Stomach (tissue), 19 donors: Measurements from ENCODE around the gene NUFIP2. TPM values are rescaled to one million over a fixed set of nuclear protein-coding genes. Genes with fewer than 3 reads are reported as not detected.
"Not testable (repeated sequence)": the region's sequence is repeated elsewhere in the genome, so short reads cannot be mapped to it uniquely, and the experiment has no call there.

Experiments used
- DNase-seq, 2 donors: peaks; one replicate each; pipeline versions ENCODE4 v3.0.0 to v3.0.0-alpha.2; 2013 to 2019
- H3K27ac ChIP-seq, 5 donors: fragments of 200-600 bp in 4 of 5; sonication (generic) in 4 of 5; one replicate each; pipeline ENCODE4 v1.5.1; 2013 to 2019; ENCODE audit warnings: mild to moderate bottlenecking in 1 of 5, moderate library complexity in 1 of 5
- H3K27me3 ChIP-seq, 3 donors: fragments of 200-600 bp; sonication (generic); one replicate each; pipeline ENCODE4 v1.5.1; 2017 to 2019; ENCODE audit warnings: mixed run types in 1 of 3
- H3K36me3 ChIP-seq, 4 donors: fragments of 200-600 bp; sonication (generic); 1 replicate in 3 of 4; 2 replicates in 1 of 4; pipeline ENCODE4 v1.5.1; 2016 to 2019
- H3K4me1 ChIP-seq, 4 donors: fragments of 200-600 bp; sonication (generic); one replicate each; pipeline ENCODE4 v1.5.1; 2016 to 2019
- H3K4me3 ChIP-seq, 4 donors: fragments of 200-600 bp; sonication (generic) in 3 of 4; one replicate each; pipeline ENCODE4 v1.5.1; 2016 to 2019; ENCODE audit warnings: mild to moderate bottlenecking in 1 of 4
- H3K9me3 ChIP-seq, 4 donors: fragments of 200-600 bp; sonication (generic); one replicate each; pipeline ENCODE4 v1.5.1; 2016 to 2019
- EP300 ChIP-seq: sonication (generic); formaldehyde crosslinking; IDR thresholded peaks from one replicate; pipeline ENCODE4 v1.6.1; 2017; ENCODE audit warnings: antibody characterized with exemption
- POLR2A ChIP-seq, 4 donors: fragments of 450-650 bp; IDR thresholded peaks; one replicate each; pipeline ENCODE4 v1.6.1; 2016; ENCODE audit warnings: antibody characterized with exemption in 4 of 4, control low read depth in 2 of 4, mild to moderate bottlenecking in 1 of 4, moderate library complexity in 1 of 4
- POLR2AphosphoS5 ChIP-seq, 3 donors: sonication (generic); formaldehyde crosslinking; IDR thresholded peaks; one replicate each; pipeline ENCODE4 v1.6.1; 2016; ENCODE audit warnings: antibody characterized with exemption in 3 of 3
- WGBS, 5 donors: extraction: QIAGEN DNeasy Blood & Tissue Kit in 3 of 5; methylation state at CpG; one replicate each; pipeline versions ENCODE4 v1.1.5 to v1.1.7; 2013 to 2018; 5-methylcytosine and 5-hydroxymethylcytosine counted together
- intact Hi-C: fragments of 100-400 bp; cut with DNase I; formaldehyde crosslinking; loops from one replicate; pipeline ENCODE4 v1.15.1; 2023; ENCODE audit warnings: low total_unique reads
- long read RNA-seq, 10 donors: transcript quantifications; one replicate each; lab custom pipeline, GENCODE V29; 2026
- polyA plus RNA-seq, 3 donors: library from polyadenylated mRNA; stranded (reverse); fragments of 200-250 nt; gene quantifications; one replicate each; pipeline ENCODE4 v1.2.3, GENCODE V29; 2013
- total RNA-seq, 5 donors: library from RNA; depleted of rRNA; stranded (reverse); fragments of >200 nt; gene quantifications; one replicate each; pipeline versions ENCODE4 v1.1.0 to v1.2.3, GENCODE V29; 2014 to 2016
- TF ChIP-seq, protein P1 (sequence below), 7 experiments: fragments of 450-650 bp in 4 of 7; fragments of 200-600 bp in 3 of 7; sonication (generic) in 3 of 7; IDR thresholded peaks; one replicate each; pipeline ENCODE4 v1.5.1; 2016 to 2019; ENCODE audit warnings: antibody characterized with exemption in 7 of 7, control low read depth in 2 of 7, mild to moderate bottlenecking in 1 of 7
- donor health status: healthy with polysubstance abuse.
- donor health status: Bipolar disorder and iron deficiency.
- donor health status: healthy.

Gene NUFIP2
- total RNA-seq: 100 to 1,000 TPM in 1 of 5 donors, 10 to 100 TPM in 4; 22.0 to 151 (median 39.7) TPM
- polyA plus RNA-seq: 1 to 10 TPM; 5.6 to 6.9 (median 6.1) TPM
- long read RNA-seq, donor 1: 0 reads
- long read RNA-seq, donor 2, full-length matches to known transcripts: 1 of 1 reads
- long read RNA-seq, donor 2, partial matches to known transcripts: 0 of 1 reads
- long read RNA-seq, donor 2, other reads (novel, unspliced or antisense): 0 of 1 reads
- long read RNA-seq, donor 3, full-length matches to known transcripts: 4 of 4 reads
- long read RNA-seq, donor 3, partial matches to known transcripts: 0 of 4 reads
- long read RNA-seq, donor 3, other reads (novel, unspliced or antisense): 0 of 4 reads
- long read RNA-seq, donor 4, full-length matches to known transcripts: 1 of 1 reads
- long read RNA-seq, donor 4, partial matches to known transcripts: 0 of 1 reads
- long read RNA-seq, donor 4, other reads (novel, unspliced or antisense): 0 of 1 reads
- long read RNA-seq, donor 5, full-length matches to known transcripts: 4 of 17 reads
- long read RNA-seq, donor 5, partial matches to known transcripts: 13 of 17 reads
- long read RNA-seq, donor 5, other reads (novel, unspliced or antisense): 0 of 17 reads
- long read RNA-seq, donor 6, full-length matches to known transcripts: 6 of 12 reads
- long read RNA-seq, donor 6, partial matches to known transcripts: 6 of 12 reads
- long read RNA-seq, donor 6, other reads (novel, unspliced or antisense): 0 of 12 reads
- long read RNA-seq, donor 7, full-length matches to known transcripts: 4 of 10 reads
- long read RNA-seq, donor 7, partial matches to known transcripts: 6 of 10 reads
- long read RNA-seq, donor 7, other reads (novel, unspliced or antisense): 0 of 10 reads
- long read RNA-seq, donor 8, full-length matches to known transcripts: 4 of 9 reads
- long read RNA-seq, donor 8, partial matches to known transcripts: 5 of 9 reads
- long read RNA-seq, donor 8, other reads (novel, unspliced or antisense): 0 of 9 reads
- long read RNA-seq, donor 9, full-length matches to known transcripts: 4 of 4 reads
- long read RNA-seq, donor 9, partial matches to known transcripts: 0 of 4 reads
- long read RNA-seq, donor 9, other reads (novel, unspliced or antisense): 0 of 4 reads
- long read RNA-seq, donor 10: 0 reads

GRCh38 chr17:29293890-29294579 is at the start of gene NUFIP2:
Gene NUFIP2 (minus strand): TSS chr17:29294148. CDS start chr17:29294059, 89 bp downstream.
- peak in 3 of 4 donors; percentile 92 to 99 (median 99) for TF ChIP-seq POLR2A (IDR thresholded peaks at IDR 0.05)
- TF ChIP-seq, protein P1, sequence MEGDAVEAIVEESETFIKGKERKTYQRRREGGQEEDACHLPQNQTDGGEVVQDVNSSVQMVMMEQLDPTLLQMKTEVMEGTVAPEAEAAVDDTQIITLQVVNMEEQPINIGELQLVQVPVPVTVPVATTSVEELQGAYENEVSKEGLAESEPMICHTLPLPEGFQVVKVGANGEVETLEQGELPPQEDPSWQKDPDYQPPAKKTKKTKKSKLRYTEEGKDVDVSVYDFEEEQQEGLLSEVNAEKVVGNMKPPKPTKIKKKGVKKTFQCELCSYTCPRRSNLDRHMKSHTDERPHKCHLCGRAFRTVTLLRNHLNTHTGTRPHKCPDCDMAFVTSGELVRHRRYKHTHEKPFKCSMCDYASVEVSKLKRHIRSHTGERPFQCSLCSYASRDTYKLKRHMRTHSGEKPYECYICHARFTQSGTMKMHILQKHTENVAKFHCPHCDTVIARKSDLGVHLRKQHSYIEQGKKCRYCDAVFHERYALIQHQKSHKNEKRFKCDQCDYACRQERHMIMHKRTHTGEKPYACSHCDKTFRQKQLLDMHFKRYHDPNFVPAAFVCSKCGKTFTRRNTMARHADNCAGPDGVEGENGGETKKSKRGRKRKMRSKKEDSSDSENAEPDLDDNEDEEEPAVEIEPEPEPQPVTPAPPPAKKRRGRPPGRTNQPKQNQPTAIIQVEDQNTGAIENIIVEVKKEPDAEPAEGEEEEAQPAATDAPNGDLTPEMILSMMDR (IDR thresholded peaks at IDR 0.05): peak in 1 of 7 experiments; percentile 22
- no peak for TF ChIP-seq EP300
- peak; percentile 93 to 100 (median 100) for TF ChIP-seq POLR2AphosphoS5 (IDR thresholded peaks at IDR 0.05)
- H3K9me3 ChIP-seq: no peaks in the 10 kb centered on the region
- intact Hi-C loops: no loop called here
- H3K27ac ChIP-seq: peak within 1 kb of the TSS; percentile 97 to 100 (median 99)
- peaks cover 19 to 40% (median 27%) of the 10 kb centered on the region in 4 donors for H3K4me1 ChIP-seq
- peak within 1 kb of the TSS; percentile 85 to 99 (median 93) for H3K4me3 ChIP-seq
- peak; percentile 100 for DNase-seq
- peaks cover 0 to 13% (median 0%) of the 10 kb centered on the region in 4 donors for H3K36me3 ChIP-seq
- WGBS, 5 donors: 0 to 1% (median 0%) methylated on average over 23 to 31 of the region's 31 CpGs
- H3K27me3 ChIP-seq: no peaks in the 10 kb centered on the region

GRCh38 chr17:29342158-29342765 is 48.3 kb upstream of the NUFIP2 start:
- TF ChIP-seq POLR2A (IDR thresholded peaks at IDR 0.05) (no peak), POLR2AphosphoS5 (IDR thresholded peaks at IDR 0.05) (no peak)
- TF ChIP-seq, protein P1 (IDR thresholded peaks at IDR 0.05): no peak
- peaks cover 0 to 9% (median 0%) of the 10 kb centered on the region in 3 donors for H3K27me3 ChIP-seq
- no peaks in the 10 kb centered on the region for H3K4me1 ChIP-seq
- no peaks in the 10 kb centered on the region for H3K9me3 ChIP-seq
- WGBS, 5 donors: 83 to 86% (median 83%) methylated on average over 11 of the region's 11 CpGs
- no peak overlapping the region for H3K4me3 ChIP-seq
- H3K27ac ChIP-seq: no peak overlapping the region
- DNase-seq: no peak
- intact Hi-C loops: no loop called here
- H3K36me3 ChIP-seq: no peaks in the 10 kb centered on the region

DNA sequence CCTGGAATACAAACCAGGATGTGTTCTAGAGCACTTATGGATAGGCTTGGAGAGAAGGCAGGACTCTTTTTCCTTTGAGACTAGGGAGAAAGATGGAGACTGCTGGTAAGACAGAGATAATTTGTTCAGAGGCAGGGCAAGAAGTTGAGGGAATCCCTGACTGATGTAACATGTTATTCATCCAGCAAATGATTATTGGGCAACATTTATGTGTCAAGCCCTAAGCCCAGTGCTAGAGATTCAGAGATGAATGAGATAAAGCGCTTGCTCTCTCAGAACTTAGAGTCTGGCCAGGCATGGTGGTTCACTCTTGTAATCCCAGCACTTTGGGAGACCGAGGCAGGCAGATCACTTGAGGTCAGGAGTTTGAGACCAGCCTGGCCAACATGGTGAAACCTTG is 47.8 kb upstream of the NUFIP2 start:
- WGBS, 5 donors: 74 to 92% (median 82%) methylated on average over 2 of the region's 2 CpGs
- intact Hi-C loops: no loop called here
- Histone ChIP-seq H3K36me3 (no peaks in the 10 kb centered on the region), H3K4me3 (no peak overlapping the region), H3K9me3 (no peaks in the 10 kb centered on the region), H3K27ac (no peak overlapping the region), H3K27me3 (peaks cover 0 to 9% (median 0%) of the 10 kb centered on the region in 3 donors), H3K4me1 (no peaks in the 10 kb centered on the region)
- no peak for DNase-seq
- TF ChIP-seq POLR2AphosphoS5 (IDR thresholded peaks at IDR 0.05) (no peak), EP300 (no peak), POLR2A (IDR thresholded peaks at IDR 0.05) (no peak)
- TF ChIP-seq, protein P1 (IDR thresholded peaks at IDR 0.05): no peak

GRCh38 chr17:29339016-29339415 is 45.1 kb upstream of the NUFIP2 start:
- H3K27ac ChIP-seq, H3K4me3 ChIP-seq, H3K4me1 ChIP-seq, H3K27me3 ChIP-seq, H3K36me3 ChIP-seq, H3K9me3 ChIP-seq, intact Hi-C loops, DNase-seq: not testable (repeated sequence)
- WGBS, 5 donors: 77 to 83% (median 79%) methylated on average over 9 of the region's 9 CpGs
